Superior temporal gyrus (tissue), 1 donor: ENCODE results near the gene GPALPP1.
"Not testable (repeated sequence)": the region's sequence is repeated elsewhere in the genome, so short reads cannot be mapped to it uniquely, and the experiment has no call there.

Experiments
- DNase-seq: peaks from one replicate; pipeline ENCODE4 v3.0.0-alpha.2; 2016; ENCODE audit errors: extremely low spot score

The GPALPP1 gene, protein sequence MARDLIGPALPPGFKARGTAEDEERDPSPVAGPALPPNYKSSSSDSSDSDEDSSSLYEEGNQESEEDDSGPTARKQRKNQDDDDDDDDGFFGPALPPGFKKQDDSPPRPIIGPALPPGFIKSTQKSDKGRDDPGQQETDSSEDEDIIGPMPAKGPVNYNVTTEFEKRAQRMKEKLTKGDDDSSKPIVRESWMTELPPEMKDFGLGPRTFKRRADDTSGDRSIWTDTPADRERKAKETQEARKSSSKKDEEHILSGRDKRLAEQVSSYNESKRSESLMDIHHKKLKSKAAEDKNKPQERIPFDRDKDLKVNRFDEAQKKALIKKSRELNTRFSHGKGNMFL

DNA sequence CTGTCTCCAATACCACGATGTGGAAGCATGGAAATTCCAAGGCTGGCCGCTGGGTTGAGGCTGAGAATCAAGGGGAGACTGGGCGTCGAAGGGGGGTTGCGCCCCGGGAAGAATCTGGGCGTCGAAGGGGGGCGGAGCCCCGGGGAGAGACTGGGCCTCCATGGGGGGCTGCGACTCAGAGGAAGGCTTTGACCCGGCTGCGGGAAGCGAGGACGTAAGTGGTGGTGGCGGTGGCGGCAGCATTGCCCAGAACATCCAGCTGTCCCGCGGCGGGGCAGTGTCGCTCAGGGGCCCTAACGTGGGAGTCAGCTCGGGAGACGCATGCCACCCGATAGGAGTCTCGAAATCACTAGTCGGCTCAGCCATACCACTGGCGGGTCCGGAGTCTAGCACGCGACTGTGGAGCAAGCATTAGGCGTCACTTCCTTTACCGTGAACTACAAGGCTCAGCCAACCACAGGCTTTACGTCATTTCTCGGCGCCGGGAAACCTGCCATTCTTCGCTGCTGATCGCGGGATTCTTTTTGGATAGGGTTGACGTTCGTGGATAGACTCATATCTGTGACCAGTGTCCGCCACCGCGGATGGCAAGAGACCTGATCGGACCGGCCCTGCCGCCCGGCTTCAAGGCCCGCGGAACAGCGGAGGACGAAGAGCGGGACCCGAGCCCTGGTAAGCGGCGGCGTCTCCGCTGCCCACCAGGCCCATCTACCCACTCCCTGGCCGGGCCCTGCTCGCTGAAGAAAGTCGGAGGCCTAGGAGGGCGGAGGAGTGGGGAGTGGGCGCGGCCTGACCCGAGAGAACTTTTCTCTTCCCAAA is at the start of gene GPALPP1, which contains the start of gene NUFIP1:
Gene GPALPP1, plus strand, starts transcription at position 468 of the 819 bp plus-strand sequence. Its CDS starts 117 bp downstream, at position 585.
Gene NUFIP1, minus strand, starts transcription at position 401 of the 819 bp plus-strand sequence. Its CDS starts 35 bp downstream, at position 366.
- peak; percentile 98 for DNase-seq

DNA sequence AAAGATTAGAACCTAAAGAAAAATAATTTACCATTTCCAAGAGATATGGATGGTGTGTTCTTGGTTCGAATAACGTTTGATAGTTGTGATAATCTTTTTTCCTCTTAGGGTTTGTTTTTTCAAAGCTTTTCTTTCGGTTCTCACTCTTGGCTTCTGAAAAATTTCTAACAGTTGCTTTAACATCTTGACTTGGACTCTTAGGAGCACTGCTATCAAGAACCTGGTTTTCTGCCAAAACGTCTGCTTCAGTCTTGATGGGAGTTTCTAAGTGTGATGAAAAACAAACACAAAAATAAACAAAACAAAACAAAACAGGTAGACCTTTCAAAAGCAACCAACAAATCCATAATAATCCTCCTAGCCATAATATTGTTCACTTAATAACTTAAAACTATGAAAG is 45.9 kb upstream of the GPALPP1 start:
- DNase-seq = not testable (repeated sequence)

DNA sequence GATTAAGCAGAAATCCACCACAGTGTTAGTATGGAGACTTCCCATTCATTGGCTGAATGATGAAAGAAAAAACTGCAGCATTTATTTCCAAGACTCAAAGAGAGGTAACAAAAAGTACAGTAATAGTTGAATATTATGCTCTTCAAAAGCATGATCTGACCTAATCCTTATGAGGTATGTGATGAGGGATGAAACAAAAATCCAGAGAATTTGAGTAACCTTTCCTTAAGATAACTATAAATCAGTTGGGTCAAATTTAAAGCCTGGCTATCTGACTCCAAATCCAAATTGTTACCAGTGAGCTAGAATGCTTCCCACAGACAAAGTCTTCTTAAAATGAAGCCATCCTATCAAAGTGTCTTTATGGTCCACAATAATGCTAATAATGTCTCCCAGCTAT is 38.2 kb upstream of the GPALPP1 start:
- no peak for DNase-seq

DNA sequence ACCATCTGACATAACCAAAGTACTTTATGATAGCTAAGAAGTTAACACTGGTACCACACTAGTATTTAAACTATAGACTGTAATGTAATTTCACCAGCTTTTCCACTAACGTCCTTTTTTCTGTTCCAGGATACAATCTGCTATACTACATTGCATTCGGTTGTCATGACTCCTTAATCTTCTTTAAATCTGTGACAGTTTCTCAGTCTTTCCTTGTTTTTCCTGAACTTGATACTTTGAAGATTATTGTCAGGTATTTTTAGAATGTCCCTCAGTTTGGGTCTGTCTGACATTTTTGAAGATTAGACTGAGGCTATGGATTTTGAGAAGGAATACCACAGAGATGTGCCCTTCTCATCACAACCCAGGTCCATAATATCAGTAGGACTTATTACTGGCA is 36.7 kb upstream of the GPALPP1 start:
- no peak for DNase-seq

DNA sequence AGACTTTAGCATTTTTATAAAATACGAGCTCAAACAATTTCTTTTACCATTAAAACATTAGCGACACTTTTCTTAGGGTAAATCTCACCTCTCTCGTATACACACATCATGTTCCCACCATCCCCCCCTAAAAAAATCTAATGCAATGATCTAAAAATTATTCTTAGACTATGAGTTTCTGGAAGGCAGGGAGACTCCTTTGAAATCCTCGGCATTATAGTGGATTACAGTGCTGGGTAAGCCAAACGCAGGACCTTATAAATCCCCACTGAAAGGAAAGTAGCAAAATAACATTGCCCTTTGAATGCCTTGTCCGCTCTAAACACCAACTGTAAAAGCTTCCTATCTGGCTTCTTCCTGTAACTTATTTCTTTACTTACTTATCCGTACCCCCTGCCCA is 35.1 kb upstream of the GPALPP1 start:
- DNase-seq = no peak

DNA sequence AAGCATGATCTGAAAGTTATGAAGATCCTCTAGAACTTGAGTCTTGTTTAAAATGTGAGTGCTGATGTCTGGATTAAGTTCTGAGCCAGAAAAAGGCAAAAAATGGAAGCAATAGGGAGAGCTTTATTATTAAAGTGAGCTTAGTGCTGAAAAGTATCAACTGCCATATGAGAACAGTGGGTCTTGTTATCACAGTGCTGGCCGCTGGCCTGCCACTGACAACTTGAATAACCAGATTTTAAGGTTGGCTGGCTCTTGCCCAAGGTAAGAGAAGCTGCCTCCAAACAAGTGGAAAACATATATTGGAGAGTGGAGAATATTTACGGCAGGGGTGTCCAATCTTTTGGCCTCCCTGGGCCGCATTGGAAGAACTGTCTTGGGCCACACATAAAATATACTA is 33.9 kb upstream of the GPALPP1 start:
- DNase-seq = no peak

DNA sequence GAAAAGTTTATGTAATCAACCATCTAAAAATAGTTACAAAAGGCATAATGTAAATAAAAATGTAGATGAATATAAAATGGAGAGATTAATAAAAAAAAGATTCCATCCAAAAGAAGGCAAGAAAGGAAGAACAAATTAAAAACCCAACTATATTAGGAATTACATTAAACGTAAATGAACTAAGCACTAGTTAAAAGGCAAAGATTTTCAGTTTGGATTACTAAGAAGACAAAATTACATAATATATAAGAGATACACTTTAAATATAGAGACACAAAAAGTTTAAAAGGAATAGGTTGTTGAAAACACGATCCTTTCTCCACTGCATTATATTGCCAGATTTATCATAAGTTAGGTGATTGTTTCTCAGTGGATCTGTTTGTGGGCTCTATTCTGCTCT is 27.3 kb upstream of the GPALPP1 start:
- DNase-seq = no peak

DNA sequence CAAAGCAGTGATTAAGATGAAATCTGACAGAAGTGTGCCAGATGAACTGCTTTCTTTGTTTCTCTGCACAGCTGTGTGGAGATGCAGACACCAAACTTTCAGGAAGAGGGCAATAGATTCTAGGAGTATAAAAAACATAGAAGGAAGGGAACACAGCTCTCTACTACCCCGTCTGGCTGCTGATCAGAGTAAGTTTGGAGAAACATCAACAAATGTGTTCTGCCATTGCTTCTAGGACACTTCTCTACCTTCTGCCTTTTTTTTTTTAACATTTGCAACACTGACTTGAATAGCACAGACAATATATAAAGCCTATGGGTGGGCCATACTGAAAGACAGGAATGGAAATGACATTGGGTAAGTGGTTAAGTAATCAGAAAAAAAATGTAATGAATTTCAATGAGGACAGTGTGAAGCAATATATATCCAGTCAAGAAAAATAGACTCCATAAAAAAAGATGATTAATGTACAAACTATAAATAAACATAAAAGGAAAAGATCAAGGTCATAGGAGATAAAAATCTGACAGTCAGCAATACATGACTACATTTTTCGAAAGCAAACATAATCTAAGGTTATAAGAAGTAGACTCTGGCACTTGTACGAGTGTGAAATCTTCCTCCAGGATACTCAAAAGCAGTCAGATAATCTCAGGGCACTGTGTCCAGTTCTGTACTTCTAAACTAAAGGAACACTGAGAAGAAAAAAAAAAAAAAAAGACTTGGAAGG is 21.5 kb upstream of the GPALPP1 start:
- DNase-seq = no peak

DNA sequence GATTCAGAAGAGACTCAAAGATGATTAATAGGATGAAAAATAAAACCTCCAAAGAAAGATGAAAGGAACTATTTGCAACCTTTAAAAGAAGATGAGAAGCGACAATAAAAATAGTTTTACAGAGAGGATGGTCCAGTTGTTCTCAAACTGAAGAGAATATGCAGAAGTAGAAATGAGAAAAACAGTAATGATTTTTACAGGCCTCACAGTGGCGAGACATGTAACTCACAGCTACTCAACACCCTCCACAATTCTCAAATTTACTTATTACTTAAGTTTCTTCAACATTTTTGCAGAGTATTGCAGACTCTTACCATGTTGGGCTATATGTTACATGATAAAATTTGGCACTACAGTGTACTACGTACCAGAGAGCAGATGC is 20.9 kb upstream of the GPALPP1 start:
- no peak for DNase-seq

DNA sequence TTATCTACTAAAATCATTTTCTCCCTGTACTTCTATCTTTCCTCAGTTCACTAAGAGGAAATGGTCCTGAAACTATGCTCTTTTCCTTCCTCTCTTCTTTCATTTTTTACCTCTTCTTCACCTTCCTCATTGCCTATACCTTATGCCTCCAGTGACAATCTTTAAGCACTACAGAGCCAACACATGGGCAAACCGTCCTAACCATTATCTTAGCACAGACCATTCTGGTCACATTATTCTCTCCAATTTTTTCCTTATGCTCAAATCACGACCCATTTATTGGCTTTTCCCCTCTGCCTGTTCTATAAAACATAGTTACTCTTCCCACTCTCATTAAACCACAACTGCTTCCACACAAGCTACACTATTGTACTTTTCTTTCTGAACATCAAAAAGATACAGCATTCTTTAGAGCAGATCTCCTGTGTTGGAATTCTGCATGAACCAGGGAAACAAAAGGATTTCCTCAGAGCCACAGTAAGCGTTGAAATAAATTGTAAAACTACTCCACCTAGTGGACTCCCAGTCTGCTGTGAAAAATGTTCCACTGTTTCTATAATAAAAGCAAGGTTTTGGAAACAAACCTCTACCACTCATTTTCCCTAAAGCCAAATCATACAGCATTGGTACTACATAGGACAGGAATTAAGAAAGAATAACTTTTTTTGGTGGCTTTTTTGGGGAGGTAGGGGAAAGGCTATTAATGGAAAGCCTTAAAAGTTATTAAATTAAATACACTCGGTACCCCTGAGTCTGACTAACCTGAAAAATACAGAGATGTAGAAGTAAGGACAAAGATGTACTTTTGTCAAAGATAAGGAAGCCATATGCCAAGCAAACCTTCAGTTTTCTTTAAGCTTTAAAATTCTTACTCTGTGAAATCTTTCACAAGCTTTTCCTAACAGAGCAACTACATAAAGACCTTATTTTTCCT is 19.5 kb upstream of the GPALPP1 start:
- DNase-seq = peak; percentile 95

DNA sequence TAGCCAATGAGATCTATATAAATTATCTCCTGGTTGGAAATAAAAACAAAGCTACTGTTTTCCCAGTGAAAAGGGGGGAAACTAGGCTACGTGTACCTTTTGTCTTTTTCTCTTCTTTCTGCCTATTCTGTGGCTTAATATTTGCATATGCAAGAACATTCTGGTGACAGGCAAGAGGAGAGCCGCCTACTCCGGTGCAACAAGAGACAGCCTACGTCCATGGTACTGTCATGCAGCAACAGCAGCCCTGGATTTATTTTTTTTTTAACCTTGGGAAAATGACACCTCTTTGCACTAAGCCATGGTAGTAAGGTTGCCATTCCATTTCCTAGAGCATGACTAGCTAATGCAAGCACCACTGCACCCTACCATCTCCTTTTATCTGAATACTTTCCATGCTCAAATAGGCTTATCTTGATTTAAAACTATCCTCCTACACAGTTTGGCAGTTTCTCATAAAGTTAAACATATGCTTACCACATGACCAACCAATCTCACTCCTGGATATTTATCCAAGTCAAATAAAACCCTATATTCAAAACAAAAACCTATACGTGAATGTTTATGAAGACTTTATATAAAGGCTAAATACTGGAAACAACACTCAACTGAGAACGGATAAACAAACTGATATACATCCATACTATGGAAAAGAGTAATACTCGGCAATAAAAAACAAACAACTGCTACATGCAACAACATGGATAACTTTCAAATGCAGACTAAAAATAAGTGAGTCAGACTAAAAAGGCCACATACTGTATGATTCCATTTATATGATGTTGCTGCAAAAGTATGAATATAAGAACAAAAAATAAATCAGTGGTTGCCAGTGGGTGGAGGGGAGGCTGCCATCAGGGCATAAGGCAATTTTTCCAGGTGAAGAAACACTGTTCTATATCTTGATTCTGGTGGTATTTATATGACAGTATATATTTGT is 17.4 kb upstream of the GPALPP1 start:
- DNase-seq = peak; percentile 46

DNA sequence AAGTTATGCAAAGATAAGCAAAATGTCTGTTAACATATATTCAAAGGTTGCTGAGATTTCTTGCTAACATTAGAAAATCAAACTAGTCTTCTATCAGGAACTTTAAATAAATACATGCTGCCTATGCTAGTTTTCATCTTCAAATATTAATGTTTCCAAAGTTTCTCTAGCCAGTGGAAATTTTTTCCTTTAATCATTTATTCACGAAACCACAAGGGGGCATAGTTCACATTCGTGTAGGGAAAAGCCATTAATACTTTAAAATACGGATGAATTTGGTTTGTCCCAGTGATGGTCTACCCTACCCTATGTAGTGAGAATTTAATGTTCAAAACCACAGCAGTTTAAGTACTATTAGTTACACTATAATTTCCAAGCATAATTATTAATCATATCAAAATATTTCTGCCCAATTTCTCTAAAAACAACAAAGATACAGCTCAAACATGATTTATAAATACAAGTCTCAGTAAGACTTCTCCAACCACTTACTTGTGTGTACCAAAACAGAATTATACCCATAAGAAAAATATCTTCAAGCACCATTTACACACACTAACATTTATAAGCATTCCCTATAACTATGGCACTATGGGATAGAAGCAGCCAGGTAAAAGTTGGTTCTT is 16.3 kb upstream of the GPALPP1 start:
- peak; percentile 81 for DNase-seq

DNA sequence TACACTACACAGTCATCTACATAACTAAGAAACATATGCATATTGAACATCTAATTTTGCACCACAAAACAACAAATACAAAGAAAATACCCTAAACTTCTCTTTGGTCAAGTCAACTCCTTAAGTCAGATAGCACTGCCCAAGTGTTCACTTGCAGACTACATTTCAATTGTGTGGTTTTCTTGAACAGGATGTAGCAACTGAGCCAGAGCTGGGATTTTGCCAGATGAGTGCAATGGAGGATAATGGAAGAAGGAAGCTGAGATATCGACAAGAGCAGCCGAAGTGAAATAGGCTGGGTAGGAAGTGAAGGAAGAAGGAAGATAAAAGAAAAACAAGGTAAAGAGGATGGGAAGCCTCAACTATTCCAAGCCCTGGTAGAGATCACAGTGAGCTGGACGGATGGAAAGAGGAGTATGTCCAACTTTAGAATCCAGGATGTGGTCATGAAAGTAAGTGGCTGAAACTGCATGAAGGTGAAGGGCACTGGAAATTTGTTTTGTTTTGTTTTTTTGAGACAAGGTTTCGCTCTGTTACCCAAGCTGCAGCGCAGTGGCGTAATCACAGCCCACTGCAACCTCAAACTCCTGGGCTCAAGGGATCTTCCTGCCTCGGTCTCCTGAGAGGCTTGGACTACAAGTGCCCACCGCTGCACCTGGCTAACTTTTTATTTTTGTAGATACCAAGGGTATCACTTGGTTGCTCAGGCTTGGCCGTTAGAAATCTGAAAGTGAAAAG is 15.1 kb upstream of the GPALPP1 start:
- DNase-seq = peak; percentile 20

DNA sequence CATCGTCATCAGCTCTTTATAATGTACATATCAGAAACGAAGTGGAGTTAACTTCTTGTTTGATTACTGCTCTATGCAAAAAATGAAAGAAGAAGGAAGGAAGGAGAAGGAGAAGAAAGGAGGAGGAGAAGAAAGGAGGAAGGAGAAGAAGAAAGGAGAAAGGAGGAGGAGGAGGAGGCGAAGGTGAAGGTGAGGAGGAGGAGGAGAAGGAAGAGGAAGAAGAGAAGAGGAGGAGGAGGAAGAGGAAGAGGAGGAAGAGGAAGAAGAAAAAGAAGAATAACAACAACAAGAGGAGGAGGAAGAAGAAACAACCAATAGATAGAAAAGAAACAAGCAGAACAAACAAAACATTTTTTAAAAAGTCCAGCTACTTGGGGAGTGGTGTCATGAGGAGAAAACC is 13.1 kb upstream of the GPALPP1 start:
- no peak for DNase-seq

DNA sequence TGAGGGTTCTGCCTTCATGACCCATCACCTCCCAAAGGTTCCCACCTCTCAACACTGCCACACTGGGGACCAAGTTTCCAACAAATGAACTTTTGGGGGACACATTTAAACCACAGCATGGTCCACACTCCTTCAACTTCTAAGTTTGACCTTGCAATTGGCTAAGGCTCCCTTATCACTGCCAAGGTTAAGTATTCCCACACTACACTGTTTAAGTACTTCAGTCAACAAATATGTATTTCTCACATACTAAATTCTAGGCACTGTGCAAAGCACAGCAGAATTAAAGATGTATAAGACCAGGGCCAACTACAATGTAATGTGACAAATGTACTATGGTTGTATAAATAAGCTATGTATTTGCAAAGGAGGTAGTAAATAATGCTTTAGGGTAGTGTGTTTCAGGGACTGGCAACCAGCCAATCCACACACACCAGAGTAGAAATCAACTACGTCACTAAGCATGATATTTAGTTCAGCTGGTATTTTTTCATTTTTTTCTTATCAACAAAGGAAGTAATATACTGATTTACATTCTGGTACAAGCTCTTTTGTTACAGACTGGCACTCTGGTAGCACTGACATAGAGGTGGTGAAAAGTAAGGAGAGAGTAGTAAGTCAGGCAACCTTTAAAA is 12.3 kb upstream of the GPALPP1 start:
- no peak for DNase-seq

DNA sequence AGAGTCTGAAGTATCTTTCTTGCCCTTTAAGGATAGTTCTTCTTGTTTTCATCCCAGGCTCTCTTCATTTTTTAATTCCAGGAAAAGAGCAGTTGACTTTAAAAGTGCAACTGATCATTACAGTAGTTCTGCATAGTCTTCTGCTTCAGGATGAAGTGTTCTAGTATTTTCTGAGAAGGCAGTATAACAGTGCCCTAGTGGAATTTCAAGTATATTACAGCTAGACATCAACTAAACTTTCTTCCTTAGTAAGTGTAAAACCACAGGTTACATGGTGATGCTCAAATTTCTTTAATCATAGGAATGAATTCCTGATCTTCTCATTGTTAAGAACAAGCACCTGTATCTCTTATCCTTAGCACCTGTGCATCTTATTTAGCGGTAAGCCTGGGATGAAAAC is 11.0 kb upstream of the GPALPP1 start:
- DNase-seq = no peak

DNA sequence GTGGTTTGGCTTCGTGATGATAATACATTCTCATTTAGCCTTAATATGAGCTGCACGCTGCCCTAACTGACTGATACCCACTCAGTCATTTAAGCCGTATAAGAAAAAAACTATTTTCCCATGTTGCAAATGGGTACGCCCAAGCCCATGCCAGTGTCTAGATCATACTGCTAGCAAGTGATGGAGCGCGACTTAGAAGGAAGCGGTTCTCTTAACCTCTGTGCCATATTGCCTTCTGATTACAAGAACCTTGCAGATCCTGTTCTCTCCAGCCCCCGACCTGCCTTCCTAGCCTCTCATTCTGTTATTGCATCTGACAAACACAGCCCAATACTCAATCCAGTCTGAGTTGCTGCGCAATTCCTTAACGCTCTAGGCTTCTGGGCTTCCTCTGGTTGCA is 603 bp downstream of the GPALPP1 start:
- no peak for DNase-seq

DNA sequence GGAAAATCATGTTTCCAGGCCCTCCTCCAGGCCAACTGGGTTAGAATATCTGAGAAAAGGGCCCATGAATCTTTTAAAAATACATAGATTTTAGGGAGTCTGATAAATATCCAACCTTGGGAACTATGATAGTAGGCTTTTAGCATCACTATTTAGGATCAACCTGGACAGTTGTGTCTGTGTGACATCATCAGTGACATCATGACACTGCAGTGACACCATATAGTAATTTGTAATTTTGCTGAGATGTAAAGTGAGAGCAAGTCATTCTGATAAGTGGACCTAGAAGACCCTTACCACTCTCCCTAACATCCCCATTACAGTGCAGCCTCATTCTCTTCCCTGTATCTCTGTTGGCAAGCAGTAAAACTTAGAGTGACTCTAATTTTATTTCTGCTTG is 14.1 kb downstream of the GPALPP1 start:
- no peak for DNase-seq
